Activated naive CD4-positive, alpha-beta T cell treated with anti-CD3 and anti-CD28 coated beads, Interleukin-2, amount 10 ng/mL, durations not matched to agents 7 days and 5 days (primary cell): ENCODE data around the gene FOXRED2.
A peak's percentile ranks its signal among the peaks of the same experiment; 100 is the strongest.

ENCODE experiments used
- CTCF ChIA-PET: fragments of 350-600 bp; sonication (Branson Sonifier 250); formaldehyde crosslinking; loops from one replicate; lab custom pipeline; 2021; ENCODE audit warnings: antibody characterized with exemption; lab: Charles Lee
- DNase-seq: peaks from one replicate; pipeline ENCODE4 v3.0.0-alpha.2; 2020
- H3K27ac Mint-ChIP-seq: one replicate; pipeline ENCODE4 v1.8.0; 2021; ENCODE audit warnings: mild to moderate bottlenecking, moderate library complexity, mixed read lengths
- H3K27me3 Mint-ChIP-seq: one replicate; pipeline ENCODE4 v1.8.0; 2021; ENCODE audit warnings: mild to moderate bottlenecking, mixed read lengths
- H3K36me3 Mint-ChIP-seq: one replicate; pipeline ENCODE4 v1.8.0; 2021; ENCODE audit warnings: mixed read lengths
- H3K4me1 Mint-ChIP-seq: one replicate; pipeline ENCODE4 v1.8.0; 2021; ENCODE audit warnings: mixed read lengths
- H3K4me3 Mint-ChIP-seq: one replicate; pipeline ENCODE4 v1.8.0; 2021; ENCODE audit warnings: mild to moderate bottlenecking, moderate library complexity, mixed read lengths
- H3K9me3 Mint-ChIP-seq: one replicate; pipeline ENCODE4 v1.8.0; 2021; ENCODE audit warnings: mixed read lengths

The FOXRED2 gene

GRCh38 chr22:36506637-36507517 lies at the start of gene FOXRED2:
TSS of gene FOXRED2 (minus strand) at chr22:36507040. CDS start at chr22:36506422, 618 bp downstream.
- H3K27me3 Mint-ChIP-seq, result no peaks in the 10 kb centered on the region
- peak within 1 kb of the TSS; percentile 66 for H3K27ac Mint-ChIP-seq
- DNase-seq, result peak; percentile 94
- H3K9me3 Mint-ChIP-seq, result no peaks in the 10 kb centered on the region
- CTCF ChIA-PET, result interaction anchor here (1.0 kb wide), 1 partner anchor 312 kb away, joined by 3 read pairs; no protein-coding TSS in a partner anchor
- peaks cover 17% of the 10 kb centered on the region for H3K36me3 Mint-ChIP-seq
- H3K4me3 Mint-ChIP-seq, result peak within 1 kb of the TSS; percentile 71
- peaks cover 35% of the 10 kb centered on the region for H3K4me1 Mint-ChIP-seq

GRCh38 chr22:36554098-36554497 lies 47.3 kb upstream of the FOXRED2 start:
- Mint-ChIP-seq H3K27ac (no peak overlapping the region), H3K9me3 (no peaks in the 10 kb centered on the region), H3K4me3 (no peak overlapping the region), H3K4me1 (peaks cover 8% of the 10 kb centered on the region), H3K36me3 (no peaks in the 10 kb centered on the region), H3K27me3 (peaks cover 70% of the 10 kb centered on the region)
- CTCF ChIA-PET, result no interaction called here
- DNase-seq, result no peak

GRCh38 chr22:36552289-36552688 lies 45.4 kb upstream of the FOXRED2 start:
- CTCF ChIA-PET, result interaction anchor here (1.2 to 1.8 kb wide), 3 partner anchors 9 to 304 kb away, joined by 3 to 5 read pairs (median 3); no protein-coding TSS in a partner anchor
- H3K4me1 Mint-ChIP-seq, result peaks cover 14% of the 10 kb centered on the region
- no peak overlapping the region for H3K27ac Mint-ChIP-seq
- no peak overlapping the region for H3K4me3 Mint-ChIP-seq
- peaks cover 68% of the 10 kb centered on the region for H3K27me3 Mint-ChIP-seq
- no peaks in the 10 kb centered on the region for H3K36me3 Mint-ChIP-seq
- no peaks in the 10 kb centered on the region for H3K9me3 Mint-ChIP-seq
- DNase-seq, result no peak

GRCh38 chr22:36550701-36551495 lies 44.1 kb upstream of the FOXRED2 start:
- H3K9me3 Mint-ChIP-seq, result no peaks in the 10 kb centered on the region
- no peak overlapping the region for H3K4me3 Mint-ChIP-seq
- H3K27me3 Mint-ChIP-seq, result peaks cover 73% of the 10 kb centered on the region
- no peak overlapping the region for H3K27ac Mint-ChIP-seq
- CTCF ChIA-PET, result interaction anchor here (1.0 to 1.8 kb wide), 3 partner anchors 10 to 305 kb away, joined by 3 to 5 read pairs (median 4); no protein-coding TSS in a partner anchor
- H3K36me3 Mint-ChIP-seq, result no peaks in the 10 kb centered on the region
- DNase-seq, result no peak
- peaks cover 18% of the 10 kb centered on the region for H3K4me1 Mint-ChIP-seq

- no peak for DNase-seq
- Mint-ChIP-seq H3K27ac (no peak overlapping the region), H3K27me3 (peaks cover 71% of the 10 kb centered on the region), H3K4me3 (no peak overlapping the region), H3K4me1 (peaks cover 33% of the 10 kb centered on the region), H3K9me3 (no peaks in the 10 kb centered on the region), H3K36me3 (no peaks in the 10 kb centered on the region)
- CTCF ChIA-PET, result interaction anchor here (1.2 kb wide), 1 partner anchor 9 kb away, joined by 6 read pairs; no protein-coding TSS in a partner anchor
Measured at GRCh38 chr22:36549033-36549432, 42.2 kb upstream of the FOXRED2 start.

GRCh38 chr22:36548606-36549005 lies 41.8 kb upstream of the FOXRED2 start:
- Mint-ChIP-seq H3K27ac (no peak overlapping the region), H3K4me3 (no peak overlapping the region), H3K27me3 (peaks cover 68% of the 10 kb centered on the region), H3K4me1 (peaks cover 37% of the 10 kb centered on the region), H3K9me3 (no peaks in the 10 kb centered on the region), H3K36me3 (no peaks in the 10 kb centered on the region)
- DNase-seq, result no peak
- CTCF ChIA-PET, result no interaction called here

- CTCF ChIA-PET, result interaction anchor here (0.7 to 1.9 kb wide), 11 partner anchors 22 to 431 kb away, joined by 3 to 12 read pairs (median 4); partner anchors contain the start of genes IFT27 and NCF4
Measured at GRCh38 chr22:36546932-36547331, 40.1 kb upstream of the FOXRED2 start.

DNA sequence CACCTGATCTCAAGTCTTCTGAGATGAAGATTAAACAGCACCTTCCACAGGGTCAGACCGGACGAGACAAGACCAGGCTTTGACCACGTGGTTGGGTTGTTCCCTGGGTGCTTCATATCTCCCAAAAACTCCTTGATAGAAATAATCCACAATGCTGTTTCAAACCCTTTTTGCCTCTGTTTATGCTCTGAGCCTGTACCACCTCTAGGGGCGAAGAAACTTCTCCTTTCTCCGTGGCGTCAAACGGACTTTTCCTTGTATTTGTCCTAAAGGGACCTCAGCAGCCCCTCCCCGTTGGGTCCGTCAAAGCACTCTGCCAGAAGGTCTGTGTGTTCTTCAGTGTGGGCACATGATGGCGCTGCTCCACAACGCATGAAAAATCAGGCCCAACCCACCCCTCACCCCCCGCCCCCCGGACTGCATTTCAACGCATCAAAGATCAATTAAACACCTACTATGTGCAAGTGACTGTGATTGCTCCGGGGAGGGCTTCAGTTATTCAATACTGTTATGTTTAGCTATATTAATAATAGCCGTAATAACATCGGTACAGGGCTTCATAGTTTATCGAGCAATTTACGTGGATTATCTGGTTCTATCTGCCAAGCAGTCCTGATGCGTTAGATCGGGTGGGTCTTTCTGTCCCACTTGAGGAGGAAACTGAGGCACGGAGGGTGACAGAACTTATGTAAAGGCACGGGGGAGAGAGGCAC lies 39.4 kb upstream of the FOXRED2 start:
- Mint-ChIP-seq H3K27ac (no peak overlapping the region), H3K27me3 (peaks cover 51% of the 10 kb centered on the region), H3K4me1 (peaks cover 47% of the 10 kb centered on the region), H3K9me3 (no peaks in the 10 kb centered on the region), H3K36me3 (no peaks in the 10 kb centered on the region), H3K4me3 (no peak overlapping the region)
- CTCF ChIA-PET, result interaction anchor here (1.0 to 1.9 kb wide), 9 partner anchors 23 to 432 kb away, joined by 3 to 12 read pairs (median 4); partner anchors contain the start of genes IFT27 and NCF4
- peak; percentile 58 for DNase-seq

More at GRCh38 chr22:36546932-36547331, 40.1 kb upstream of the FOXRED2 start:
- DNase-seq, result no peak
- no peak overlapping the region for H3K4me3 Mint-ChIP-seq
- H3K36me3 Mint-ChIP-seq, result no peaks in the 10 kb centered on the region
- H3K9me3 Mint-ChIP-seq, result no peaks in the 10 kb centered on the region
- H3K27ac Mint-ChIP-seq, result no peak overlapping the region
- peaks cover 41% of the 10 kb centered on the region for H3K4me1 Mint-ChIP-seq
- H3K27me3 Mint-ChIP-seq, result peaks cover 58% of the 10 kb centered on the region

GRCh38 chr22:36544107-36544620 lies 37.3 kb upstream of the FOXRED2 start:
- no peaks in the 10 kb centered on the region for H3K36me3 Mint-ChIP-seq
- CTCF ChIA-PET, result interaction anchor here (1.0 to 1.4 kb wide), 3 partner anchors 22 to 472 kb away, joined by 3 read pairs; no protein-coding TSS in a partner anchor
- peaks cover 32% of the 10 kb centered on the region for H3K27me3 Mint-ChIP-seq
- no peak overlapping the region for H3K27ac Mint-ChIP-seq
- no peak overlapping the region for H3K4me3 Mint-ChIP-seq
- peaks cover 46% of the 10 kb centered on the region for H3K4me1 Mint-ChIP-seq
- DNase-seq, result no peak
- no peaks in the 10 kb centered on the region for H3K9me3 Mint-ChIP-seq

- H3K27ac Mint-ChIP-seq, result peak overlapping the region; percentile 84
- peaks cover 28% of the 10 kb centered on the region for H3K27me3 Mint-ChIP-seq
- no peaks in the 10 kb centered on the region for H3K36me3 Mint-ChIP-seq
- peaks cover 39% of the 10 kb centered on the region for H3K4me1 Mint-ChIP-seq
- H3K4me3 Mint-ChIP-seq, result peak overlapping the region; percentile 10
- CTCF ChIA-PET, result interaction anchor here (0.7 kb wide), 1 partner anchor 216 kb away, joined by 3 read pairs; no protein-coding TSS in a partner anchor
- peak; percentile 54 for DNase-seq
- no peaks in the 10 kb centered on the region for H3K9me3 Mint-ChIP-seq
Measured at GRCh38 chr22:36541831-36542411, 35.1 kb upstream of the FOXRED2 start.

- H3K27me3 Mint-ChIP-seq, result peaks cover 19% of the 10 kb centered on the region
- DNase-seq, result no peak
- CTCF ChIA-PET, result no interaction called here
- no peaks in the 10 kb centered on the region for H3K36me3 Mint-ChIP-seq
- peaks cover 37% of the 10 kb centered on the region for H3K4me1 Mint-ChIP-seq
- peak overlapping the region; percentile 42 for H3K27ac Mint-ChIP-seq
- no peak overlapping the region for H3K4me3 Mint-ChIP-seq
- no peaks in the 10 kb centered on the region for H3K9me3 Mint-ChIP-seq
Measured at GRCh38 chr22:36540867-36541642, 34.2 kb upstream of the FOXRED2 start.

DNA sequence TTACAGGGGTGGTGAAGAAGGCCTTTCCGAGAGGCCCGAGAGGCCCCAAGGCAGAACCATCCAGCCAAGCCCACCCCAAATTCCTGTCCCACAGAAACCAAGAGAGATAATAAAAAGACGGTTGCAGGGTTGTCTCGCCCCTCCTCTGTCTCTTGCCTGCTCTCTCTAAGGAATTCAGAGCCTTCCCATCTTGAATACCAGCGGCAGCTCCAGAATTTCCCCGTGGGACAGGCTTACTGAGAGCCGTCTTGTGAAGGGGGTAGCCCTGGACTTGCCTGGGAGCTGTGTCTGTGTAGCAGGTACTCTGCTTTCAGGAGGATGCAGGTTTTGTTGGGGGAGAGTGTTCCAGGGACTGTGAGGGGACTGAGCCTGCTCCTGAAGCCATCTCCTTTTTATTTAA lies 31.7 kb upstream of the FOXRED2 start:
- Mint-ChIP-seq H3K36me3 (no peaks in the 10 kb centered on the region), H3K27ac (no peak overlapping the region), H3K4me3 (no peak overlapping the region), H3K27me3 (peaks cover 17% of the 10 kb centered on the region), H3K4me1 (peaks cover 17% of the 10 kb centered on the region), H3K9me3 (no peaks in the 10 kb centered on the region)
- no peak for DNase-seq
- CTCF ChIA-PET, result no interaction called here
